NCI-H1436 (cell line): ENCODE results near the gene S100A10.

ENCODE experiments used
- DNase-seq: peaks from one replicate; lab custom pipeline; 2025; lab: John Stamatoyannopoulos, UW

Gene S100A10

GRCh38 chr1:152013664-152014237, 20.1 kb upstream of the S100A10 start:
- DNase-seq: peak; percentile 41

DNA sequence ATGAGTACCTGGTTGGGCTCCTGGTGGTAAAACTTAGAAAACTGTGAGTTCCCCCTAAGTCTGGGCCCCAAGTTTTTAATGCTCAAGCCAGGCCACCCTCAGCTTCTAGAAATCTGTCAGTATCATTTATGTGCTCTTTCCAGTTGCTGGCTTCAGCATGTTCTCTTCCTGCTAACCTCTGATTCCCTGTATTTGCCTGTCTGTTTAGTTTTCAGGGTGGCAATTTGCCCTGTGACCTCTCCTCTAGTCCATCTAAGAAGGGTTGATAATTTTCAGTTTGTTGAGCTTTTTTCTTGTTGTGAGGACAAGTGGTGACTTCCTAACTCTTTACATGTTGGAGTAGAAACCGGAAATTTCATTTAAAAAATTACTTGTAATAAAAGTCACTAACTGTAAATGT, 16.0 kb upstream of the S100A10 start:
- DNase-seq: no peak

DNA sequence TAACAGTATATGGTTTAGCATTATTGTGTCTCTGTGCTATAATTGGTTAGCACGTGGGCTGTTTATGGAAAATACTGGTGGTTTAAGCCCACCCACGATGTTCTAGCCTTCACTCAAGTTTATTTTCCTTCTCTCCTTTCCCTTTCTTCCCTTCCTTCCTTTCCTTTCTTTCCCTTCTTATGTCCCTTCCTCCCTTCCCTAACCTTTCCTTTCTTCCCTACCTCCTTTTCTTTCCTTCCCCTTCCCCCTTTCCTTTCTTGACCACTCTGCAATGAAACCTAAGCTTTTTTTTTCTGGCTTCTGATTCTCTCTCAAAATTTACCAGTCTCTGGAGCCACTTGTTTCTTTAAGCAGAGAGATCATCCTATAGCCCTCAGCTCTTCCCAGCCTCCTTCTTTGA, 13.4 kb upstream of the S100A10 start:
- DNase-seq: no peak

DNA sequence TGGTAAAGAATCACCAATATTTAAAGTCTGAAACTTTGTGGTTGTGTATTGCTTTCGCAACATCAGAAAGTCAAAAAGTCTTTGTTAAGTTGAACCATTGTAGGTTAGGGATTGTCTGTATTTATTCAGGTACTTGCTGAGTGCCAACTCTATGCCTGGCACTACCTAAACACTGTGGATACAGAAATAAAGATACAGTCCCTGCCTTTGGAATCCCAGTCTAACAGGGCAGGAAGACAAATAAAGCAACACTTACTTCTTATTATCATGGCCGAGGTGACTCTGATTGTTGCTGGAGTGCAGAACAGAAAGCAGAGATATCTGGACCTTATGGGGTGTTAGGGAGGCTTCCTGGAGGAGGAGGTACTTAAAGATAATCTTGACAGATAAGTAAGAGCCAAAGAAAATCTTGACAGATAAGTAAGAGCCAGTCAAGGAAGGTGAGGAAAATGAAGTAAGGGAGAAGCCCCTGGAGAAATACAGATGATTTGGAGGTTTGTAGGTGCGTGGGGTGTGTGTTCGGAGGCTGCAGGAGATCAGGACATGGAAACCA, 11.8 kb upstream of the S100A10 start:
- no peak for DNase-seq

GRCh38 chr1:152003846-152004442, 10.3 kb upstream of the S100A10 start:
- DNase-seq: no peak

DNA sequence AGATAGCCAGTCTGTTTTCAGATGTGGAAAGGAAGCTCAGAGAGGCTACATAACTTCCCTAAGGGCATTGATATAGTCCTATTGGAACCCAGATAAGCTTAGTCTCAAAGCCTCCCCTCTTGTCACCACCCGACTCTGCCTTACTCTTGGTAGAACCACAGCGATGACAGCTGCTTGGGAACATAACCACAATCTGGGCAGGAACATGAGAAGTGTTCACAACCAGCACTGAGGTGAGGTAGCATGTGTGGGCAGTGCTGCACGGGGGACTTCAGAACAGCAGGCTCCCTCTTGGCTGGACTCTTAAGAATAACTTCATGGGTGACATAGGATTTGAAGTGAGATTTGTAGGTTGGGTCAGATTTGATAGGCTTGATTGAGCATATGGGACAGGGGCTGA, 9.3 kb upstream of the S100A10 start:
- no peak for DNase-seq

DNA sequence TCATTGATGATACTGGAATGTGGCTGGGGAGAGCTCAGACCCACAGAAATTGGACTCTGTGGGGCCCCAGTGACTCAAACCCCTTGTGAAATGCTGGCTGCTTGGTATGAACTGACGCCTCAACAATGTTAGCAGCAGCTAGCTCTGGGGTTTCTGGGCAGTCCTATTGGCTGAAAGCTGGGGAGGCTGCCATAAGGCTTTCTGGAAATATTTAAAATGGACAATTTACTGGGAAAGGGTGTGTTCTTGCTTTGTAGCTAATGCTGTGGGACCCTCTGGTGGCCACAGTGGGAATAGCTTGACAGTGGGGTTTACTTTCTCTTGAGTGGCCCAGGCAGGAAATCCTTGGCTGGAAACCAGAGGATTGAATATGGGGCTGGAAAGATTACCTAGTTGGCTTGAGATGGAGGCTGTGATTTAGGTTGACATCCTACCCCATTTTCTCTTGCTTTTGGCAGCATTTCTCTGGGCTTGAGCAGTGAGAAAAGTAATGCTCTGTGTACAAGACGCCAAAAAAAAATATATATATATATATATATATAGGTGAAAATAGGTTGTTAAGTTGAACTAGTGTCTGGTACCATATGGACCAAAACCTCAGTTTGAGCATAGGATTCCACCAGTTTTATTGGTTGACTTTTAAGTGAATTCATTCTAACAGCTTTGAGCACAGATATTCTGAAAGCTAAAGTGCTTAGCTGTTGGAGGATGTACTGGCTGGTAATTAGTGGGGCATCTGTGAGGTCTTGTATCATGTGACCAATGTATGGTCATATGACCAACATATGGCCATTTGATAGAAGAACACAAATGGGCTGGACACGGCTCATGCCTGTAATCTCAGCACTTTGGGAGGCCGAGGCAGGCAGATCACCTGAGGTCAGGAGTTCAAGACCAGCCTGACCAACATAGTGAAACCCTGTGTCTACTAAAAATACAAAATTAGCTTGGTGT, 8.2 kb upstream of the S100A10 start:
- DNase-seq: peak; percentile 85

GRCh38 chr1:152000964-152001630, 7.4 kb upstream of the S100A10 start:
- no peak for DNase-seq

DNA sequence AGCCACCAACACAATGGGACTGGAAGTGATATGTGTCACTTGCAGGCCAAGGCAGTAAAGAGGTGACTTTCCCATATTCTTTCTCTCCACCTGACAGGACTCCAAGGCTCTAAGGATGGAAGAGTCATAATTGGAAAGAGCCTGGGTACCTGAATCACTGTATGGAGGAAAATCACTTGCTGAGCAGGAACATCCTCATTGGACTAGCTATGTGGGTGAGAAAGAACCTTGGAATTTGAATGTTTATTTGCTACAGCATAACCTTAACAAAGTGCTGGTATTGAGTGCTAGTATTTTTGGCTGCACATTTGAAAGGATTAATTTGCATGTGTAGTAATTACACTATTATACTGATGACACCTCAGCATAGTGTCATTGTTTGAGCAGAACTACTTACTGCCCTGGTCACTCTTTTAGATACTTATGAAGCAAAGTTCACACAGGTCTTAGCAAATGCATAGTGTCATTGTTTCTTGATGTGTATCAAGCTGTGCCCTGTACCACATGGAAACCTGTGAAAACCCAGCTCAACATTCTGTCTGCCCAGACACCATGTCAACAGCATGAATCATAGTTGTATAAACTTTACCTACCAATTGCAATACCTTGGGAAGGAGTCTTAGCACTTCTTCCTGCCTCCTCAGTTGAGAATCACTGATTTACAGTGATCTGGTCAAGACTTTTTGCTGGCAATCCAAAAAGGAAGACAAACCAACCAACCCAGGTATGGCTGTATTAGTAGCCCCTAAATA, 5.1 kb upstream of the S100A10 start:
- no peak for DNase-seq

GRCh38 chr1:151997284-151997570, 3.6 kb upstream of the S100A10 start:
- DNase-seq: no peak

- no peak for DNase-seq
Measured at GRCh38 chr1:151995774-151996173, 2.1 kb upstream of the S100A10 start.

GRCh38 chr1:151994956-151995355, 1.3 kb upstream of the S100A10 start:
- DNase-seq: no peak

- no peak for DNase-seq
Measured at GRCh38 chr1:151993084-151993733, 450 bp downstream of the S100A10 start.

GRCh38 chr1:151992303-151993083, 1.2 kb downstream of the S100A10 start:
- no peak for DNase-seq

DNA sequence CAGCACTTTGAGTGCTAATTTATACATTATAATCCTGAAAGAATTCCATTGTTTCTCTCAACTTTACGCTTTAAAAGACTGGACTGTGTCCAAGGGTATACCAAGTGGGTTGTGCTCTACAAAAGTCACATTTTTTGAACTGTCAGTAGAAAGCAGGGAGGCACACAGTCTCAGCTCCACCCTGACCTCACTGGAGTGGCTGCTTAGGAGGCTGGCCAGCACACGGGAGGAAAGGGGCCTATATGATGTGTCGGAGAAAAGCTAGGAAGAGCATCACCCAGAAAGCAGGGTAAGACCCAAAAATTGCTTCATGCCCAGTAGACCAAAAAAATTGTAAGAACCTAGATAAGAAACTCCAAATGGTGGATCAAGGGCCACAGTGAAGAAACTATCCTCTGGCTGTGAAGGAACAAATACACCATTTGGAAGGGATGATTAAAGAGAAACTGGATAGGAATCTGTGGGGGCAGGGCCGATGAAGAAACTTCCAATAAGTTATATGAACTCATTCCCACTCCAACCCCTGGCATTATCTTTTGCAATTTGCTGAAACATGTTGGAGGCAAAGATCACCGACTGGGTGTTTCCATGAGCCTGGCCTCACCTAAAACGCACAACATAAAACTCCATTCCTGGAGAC, 1.9 kb downstream of the S100A10 start:
- no peak for DNase-seq

GRCh38 chr1:151990856-151991198, 2.8 kb downstream of the S100A10 start:
- no peak for DNase-seq

DNA sequence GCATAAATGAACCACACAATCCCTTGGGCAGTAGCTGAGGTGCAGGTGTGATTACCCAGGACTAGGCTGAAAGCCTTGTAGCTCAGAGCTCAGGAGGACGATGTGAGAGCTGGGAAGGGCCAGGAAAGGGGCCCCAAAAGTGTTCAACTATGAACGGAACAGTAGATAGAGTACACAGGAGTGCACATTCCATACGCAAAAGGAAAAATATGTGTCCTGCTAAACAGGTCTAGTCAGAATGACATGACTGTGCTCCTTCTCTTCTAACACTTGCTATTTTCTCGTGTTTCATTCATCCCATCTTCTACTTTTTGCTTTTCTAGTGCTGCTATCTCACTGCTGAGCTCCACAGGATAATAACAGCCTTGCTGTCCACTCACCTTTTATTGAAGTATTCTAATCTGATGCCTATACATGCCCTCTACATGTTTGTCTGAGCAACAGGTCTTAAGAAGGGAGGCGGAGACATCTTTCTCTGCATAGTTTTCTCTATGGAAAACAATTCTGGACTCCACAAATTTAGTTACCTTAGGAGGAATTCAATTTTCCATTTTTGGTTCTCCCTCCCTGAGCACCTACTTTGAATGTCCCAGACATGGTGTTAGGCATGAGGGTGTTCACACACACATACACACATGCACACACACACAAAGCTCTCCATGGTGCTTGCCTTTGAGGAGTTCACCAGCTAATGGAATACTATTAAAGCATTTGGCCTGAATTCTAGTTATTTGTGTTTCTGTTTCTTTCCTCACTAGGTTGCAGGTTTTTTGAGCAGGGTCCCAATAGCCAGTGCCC, 3.4 kb downstream of the S100A10 start:
- no peak for DNase-seq

- no peak for DNase-seq
Measured at GRCh38 chr1:151989211-151989862, 4.3 kb downstream of the S100A10 start.
